GM19238 (cell line): Measurements from ENCODE around the gene OAS3.
"Not testable (repeated sequence)": the region's sequence is repeated elsewhere in the genome, so short reads cannot be mapped to it uniquely, and the experiment has no call there.

Experiments
- DNase-seq: peaks from one replicate; pipeline ENCODE4 v3.0.0; 2011; ENCODE audit warnings: low spot score; ENCODE audit not compliant: insufficient read length

Gene OAS3

DNA sequence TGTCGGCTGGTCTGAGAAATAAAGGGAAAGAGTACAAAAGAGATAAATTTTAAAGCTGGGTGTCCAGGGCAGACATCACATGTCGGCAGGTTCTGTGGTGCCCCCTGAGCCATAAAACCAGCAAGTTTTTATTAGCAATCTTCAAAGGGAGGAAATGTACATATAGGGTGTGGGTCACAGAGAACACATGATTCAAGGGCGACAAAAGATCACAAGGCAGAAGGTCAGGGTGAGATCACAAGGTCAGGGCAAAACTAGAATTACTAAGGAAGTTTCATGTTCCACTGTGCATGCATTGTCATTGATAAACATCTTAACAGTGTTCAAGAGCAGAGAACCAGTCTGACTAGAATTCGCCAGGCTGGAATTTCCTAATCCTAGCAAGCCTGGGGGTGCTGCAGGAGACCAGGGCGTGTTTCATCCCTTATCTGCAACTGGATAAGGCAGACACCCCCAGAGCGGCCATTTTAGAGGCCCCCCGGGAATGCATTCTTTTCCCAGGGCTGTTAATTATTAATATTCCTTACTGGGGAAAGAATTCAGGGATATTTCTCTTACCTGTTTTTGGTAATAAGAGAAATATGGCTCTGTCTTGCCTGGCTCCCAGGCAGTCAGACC lies 11.7 kb upstream of the OAS3 start:
- DNase-seq = not testable (repeated sequence)

GRCh38 chr12:112927475-112927874 lies 10.8 kb upstream of the OAS3 start:
- no peak for DNase-seq

DNA sequence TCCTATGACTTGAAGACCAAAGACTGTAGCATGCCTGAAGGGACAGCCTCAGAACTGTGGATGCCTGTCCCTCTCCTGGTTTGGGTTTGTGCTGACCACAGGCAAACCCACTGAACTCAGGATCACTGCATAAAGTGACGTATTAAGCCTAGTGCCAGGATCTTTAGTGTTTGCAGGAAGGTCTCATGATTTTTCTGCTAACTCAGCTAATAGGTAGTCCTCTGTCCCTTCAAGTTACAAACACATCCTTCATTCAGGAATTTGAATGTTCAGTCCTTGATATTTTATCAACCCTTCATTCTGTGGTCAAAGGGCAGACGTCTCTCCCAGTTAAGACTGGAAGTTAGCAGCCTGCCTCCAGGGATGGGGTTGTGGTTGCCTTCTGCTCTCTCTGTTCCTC lies 10.3 kb upstream of the OAS3 start:
- no peak for DNase-seq

- no peak for DNase-seq
Measured at GRCh38 chr12:112928978-112929377, 9.3 kb upstream of the OAS3 start.

DNA sequence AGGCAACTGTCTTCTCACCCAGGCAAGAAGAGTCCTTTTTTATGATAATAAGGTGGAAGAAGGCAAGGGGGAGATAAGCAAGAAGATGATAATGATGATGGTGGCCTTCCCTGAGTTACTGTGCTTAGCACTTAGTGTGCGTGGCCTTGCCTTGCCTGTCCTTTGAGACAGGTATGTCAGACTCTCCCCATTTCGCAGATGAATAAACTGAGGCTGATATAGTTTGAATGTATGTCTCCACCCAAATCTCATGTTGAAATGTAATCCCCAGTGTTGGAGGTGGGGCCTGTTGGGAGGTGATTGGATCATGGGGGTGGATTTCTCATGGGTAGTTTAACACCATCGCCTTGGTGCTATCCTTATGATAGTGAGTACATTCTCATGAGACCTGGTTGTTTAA lies 8.6 kb upstream of the OAS3 start:
- DNase-seq = no peak

DNA sequence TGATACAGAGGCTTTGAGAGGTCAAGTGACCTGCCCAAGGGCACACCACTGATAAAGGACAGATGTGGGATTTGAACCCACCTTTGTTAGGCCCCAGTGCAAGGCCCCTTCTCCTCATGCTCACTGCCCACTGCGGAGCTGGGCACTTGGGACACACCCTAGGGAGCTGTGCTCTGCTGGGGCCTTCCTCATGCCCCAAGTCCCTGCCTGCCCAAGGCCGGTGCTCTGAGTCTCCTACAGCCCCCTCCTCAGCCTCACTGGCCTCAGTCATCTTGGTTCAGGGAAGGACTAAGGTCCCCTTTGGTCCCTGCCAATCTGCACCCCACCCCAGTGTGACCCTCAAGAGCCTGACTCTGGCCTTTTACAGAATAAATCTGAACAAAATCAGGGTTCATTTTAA lies 7.9 kb upstream of the OAS3 start:
- no peak for DNase-seq

DNA sequence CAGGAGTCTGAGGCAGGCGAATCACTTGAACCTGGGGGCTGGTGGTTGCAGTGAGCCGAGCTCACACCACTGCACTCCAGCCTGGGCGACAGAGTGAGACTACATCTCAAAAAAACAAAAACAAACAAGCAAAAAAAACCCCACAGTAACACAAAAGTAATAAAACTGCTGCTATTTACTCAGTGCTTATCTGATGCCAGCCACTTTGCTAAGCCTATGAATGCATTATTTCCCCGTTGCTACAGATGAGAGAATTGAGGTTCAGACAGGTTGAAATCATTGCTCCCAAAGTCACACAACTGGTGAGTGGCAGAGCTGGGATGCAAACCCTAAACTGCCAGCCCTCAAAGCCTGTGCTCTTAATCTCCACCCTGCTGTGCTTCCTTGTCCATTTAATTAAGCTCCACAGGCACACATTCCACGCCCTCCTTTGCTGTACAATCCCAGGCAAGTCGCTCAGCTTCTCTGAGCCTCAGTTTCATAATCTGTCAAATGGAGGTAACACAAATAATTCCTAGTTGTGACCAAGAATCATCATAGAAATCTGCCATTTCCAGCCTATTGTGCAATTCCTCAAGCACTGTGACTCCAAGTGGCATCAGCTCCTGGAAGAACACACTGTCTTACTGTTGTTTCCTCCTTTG lies 5.7 kb upstream of the OAS3 start:
- DNase-seq = no peak

DNA sequence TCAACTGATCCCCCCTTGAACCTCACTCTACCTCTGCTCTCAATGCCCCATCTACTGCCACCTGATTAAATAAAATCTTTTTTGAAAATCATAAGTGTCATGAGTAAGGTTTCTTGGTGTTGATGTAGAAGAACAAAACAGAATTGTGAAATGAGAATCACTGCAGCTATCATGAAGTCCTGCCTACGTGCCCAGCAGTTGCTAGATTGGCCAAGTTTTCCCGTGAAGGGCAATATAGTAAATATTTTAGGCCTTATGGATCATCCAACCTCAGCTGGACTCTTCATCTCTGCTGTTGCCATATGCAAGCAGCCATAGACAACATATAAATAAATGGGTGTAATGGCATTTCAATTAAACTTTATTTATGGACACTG lies 5.2 kb upstream of the OAS3 start:
- DNase-seq = no peak

DNA sequence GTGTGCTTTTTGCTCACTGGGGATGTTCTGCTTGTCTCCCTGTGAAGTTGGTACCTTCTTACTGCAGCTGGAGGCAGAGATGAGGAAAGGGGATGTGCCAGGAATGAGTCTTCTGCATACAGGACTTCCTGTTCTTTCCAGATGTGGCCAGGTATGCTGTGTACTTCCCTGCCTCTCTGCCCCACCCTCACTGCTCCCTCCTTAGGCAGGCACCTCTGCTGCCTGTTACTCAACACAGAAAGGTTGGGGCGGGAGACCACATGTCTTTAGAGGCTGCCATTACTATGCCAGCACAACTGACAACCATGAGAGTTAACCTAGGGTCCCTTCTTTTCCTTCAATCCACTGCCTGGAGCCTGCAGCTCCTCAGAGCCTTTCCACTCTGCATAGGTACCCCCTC lies 2.0 kb upstream of the OAS3 start:
- DNase-seq = no peak

DNA sequence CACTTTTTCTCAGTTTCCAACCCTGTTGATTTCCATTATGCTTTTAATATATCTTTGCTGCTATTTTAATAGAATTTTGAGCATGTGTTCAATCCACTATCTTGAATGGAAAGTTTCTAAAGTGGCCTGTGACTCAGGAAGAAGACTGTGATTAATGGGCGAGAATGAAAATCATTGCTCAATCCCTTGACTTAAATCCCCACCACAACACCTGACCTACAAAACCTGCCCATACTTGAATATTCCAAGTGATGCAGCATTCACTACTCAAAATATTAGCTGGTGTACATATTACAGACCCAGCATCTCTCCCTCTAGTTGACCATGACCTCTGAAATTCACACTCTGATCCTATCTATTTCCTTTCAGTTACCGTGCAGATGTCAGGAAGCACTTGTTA lies 1.3 kb upstream of the OAS3 start:
- DNase-seq = no peak

GRCh38 chr12:112938751-112939150 lies 477 bp downstream of the OAS3 start:
- DNase-seq = no peak

DNA sequence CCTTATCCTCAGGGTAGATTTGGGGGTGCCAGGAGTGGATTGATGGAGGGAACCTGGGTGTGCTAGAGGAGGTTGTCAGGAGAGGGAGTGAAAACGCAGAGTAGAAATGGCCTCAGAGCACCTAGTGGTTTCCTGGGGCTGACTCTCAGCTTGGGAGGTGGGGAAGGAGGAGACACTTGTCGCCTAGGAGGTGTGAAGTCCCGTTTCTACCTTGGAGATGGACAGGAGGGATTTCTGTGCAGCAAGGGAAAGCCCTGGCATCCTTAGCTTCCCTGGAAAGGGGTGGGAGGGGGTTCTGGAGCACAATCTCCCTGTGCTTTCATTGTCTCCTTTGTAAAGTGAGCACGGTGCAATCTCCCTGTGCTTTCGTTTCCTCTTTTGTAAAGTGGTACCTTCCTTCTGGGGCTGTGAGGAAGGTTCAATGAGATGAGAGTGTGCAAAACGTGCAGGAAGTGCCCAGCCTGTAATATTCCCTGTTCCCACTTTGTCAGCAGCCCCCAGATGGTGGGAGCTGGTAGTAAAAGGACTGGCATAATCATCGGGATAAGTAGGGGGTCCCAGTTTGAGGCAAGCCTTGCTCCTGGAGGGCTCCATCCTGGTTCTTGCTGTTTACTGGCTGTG lies 1.6 kb downstream of the OAS3 start:
- peak; percentile 54 for DNase-seq

GRCh38 chr12:112941528-112942335 lies 3.5 kb downstream of the OAS3 start:
- DNase-seq = no peak

DNA sequence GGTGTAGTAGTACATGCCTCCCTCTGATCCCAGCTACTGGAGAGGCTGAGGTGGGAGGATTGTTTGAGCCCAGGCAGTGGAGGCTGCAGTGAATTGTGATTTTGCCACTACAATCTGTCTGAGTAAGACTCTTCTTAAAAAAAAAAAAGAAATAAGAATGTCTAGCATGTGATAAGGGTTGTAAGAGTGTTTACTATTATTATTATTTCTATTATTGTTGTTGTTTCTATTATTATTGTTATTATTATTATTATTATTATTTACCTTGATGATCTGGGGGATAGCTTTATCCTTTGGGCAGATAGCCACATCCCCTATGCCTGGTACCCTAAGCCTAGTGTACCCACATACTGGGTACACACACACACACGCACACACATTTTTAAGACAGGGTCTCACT lies 4.3 kb downstream of the OAS3 start:
- DNase-seq = no peak

DNA sequence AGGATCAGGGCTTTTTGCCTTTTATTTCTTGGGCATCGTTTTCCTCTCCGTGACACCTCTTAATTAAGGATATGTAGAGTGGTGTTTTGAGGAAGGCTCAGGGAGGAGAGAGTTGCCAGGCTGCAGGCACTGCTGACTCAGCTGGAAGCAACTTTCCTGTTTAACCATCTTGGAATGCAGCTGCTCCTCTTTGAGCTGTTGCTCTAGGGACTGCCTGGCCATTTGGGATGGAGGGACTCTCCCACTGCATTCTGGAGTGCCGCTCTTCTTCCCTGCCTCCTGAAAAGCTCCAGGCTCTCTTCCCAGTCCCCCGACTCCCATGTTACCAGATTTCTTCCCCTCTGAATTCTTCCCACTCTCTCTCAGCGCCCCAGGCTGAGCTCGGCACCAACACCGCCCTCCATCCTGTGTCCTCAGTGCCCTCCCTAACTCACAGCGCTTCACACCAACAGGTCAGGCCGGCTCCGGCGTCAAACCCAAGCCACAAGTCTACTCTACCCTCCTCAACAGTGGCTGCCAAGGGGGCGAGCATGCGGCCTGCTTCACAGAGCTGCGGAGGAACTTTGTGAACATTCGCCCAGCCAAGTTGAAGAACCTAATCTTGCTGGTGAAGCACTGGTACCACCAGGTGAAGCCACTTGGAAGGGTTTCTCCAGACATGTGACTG lies 5.9 kb downstream of the OAS3 start:
- no peak for DNase-seq

DNA sequence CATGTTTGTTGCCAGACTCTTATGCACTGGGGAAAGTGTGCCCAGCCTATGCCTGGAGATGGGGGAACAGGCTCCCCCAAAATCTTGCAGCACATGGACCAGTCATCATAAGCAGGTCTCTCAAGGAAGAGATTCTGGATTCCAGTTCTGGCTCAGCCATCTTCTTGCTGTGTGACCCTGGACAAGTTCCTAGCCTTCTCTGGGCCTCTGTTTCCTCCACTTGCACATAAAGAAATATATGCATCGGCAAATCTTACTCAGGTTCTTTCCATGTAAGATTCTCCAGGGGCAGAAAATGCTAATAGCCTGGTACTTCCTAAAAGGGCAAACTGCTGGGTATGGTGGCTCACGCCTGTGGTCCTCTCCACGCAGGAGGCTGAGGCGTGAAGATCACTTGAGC lies 7.2 kb downstream of the OAS3 start:
- DNase-seq = no peak

- DNase-seq = no peak
Measured at GRCh38 chr12:112946236-112947000, 8.1 kb downstream of the OAS3 start.

DNA sequence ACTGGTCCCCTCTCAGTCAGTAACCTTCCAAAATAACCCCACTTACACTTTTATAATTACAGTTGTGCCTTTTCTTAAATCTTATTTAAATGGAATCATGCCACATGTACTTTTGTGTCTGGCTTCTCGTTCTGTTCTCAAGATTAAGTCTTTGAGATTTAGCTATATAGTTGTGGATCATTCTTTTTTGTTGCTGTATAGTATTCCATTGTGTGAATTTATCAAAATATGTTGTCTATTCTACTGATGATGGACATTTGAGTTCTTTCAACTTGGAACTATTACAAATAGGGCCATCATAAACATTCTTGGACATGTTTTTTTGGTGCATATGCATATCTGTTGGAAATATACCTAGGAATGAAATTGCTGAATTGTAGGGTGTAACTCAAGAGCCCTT lies 9.0 kb downstream of the OAS3 start:
- DNase-seq = no peak

DNA sequence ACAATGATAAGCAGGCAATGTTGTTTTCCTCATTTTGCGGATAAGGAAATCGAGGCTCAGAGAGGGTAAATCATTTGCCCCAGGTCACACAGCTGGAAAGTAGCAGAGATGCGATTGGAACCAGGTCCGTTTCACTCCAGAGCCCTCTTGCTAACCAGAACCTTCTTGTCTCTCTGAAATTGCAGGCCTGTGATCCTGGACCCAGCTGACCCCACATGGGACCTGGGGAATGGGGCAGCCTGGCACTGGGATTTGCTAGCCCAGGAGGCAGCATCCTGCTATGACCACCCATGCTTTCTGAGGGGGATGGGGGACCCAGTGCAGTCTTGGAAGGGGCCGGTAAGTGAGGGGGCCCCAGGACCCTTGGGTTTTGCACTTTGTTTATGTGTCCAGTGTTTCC lies 9.5 kb downstream of the OAS3 start:
- no peak for DNase-seq

GRCh38 chr12:112948806-112949205 lies 10.5 kb downstream of the OAS3 start:
- DNase-seq = no peak

- DNase-seq = no peak
Measured at GRCh38 chr12:112950701-112951100, 12.4 kb downstream of the OAS3 start.
